Activated naive CD8-positive, alpha-beta T cell treated with anti-CD3 and anti-CD28 coated beads, Interleukin-2, amount 50 U/mL, for 24 hours (primary cell): ENCODE measurements around the gene RNF14.
"Not testable (repeated sequence)": the region's sequence is repeated elsewhere in the genome, so short reads cannot be mapped to it uniquely, and the experiment has no call there.

Source experiments
- ATAC-seq: fragments of 150-1000 bp; cut with Tn5 transposase; one replicate; pipeline ENCODE4 v1.10.0; 2021
- DNase-seq: peaks from one replicate; pipeline ENCODE4 v3.0.0; 2021
- H3K27ac Mint-ChIP-seq: one replicate; pipeline ENCODE4 v1.8.0; 2021; ENCODE audit warnings: mild to moderate bottlenecking, mixed read lengths
- H3K27me3 Mint-ChIP-seq: one replicate; pipeline ENCODE4 v1.8.0; 2021; ENCODE audit warnings: mixed read lengths
- H3K36me3 Mint-ChIP-seq: one replicate; pipeline ENCODE4 v1.8.0; 2021; ENCODE audit warnings: low read depth, mixed read lengths
- H3K4me1 Mint-ChIP-seq: one replicate; pipeline ENCODE4 v1.8.0; 2021; ENCODE audit warnings: mixed read lengths
- H3K4me3 Mint-ChIP-seq: one replicate; pipeline ENCODE4 v1.8.0; 2021; ENCODE audit warnings: mild to moderate bottlenecking, moderate library complexity, mixed read lengths
- H3K9me3 Mint-ChIP-seq: one replicate; pipeline ENCODE4 v1.8.0; 2021; ENCODE audit warnings: mixed read lengths

Gene RNF14

GRCh38 chr5:142032747-142033631 is 64.1 kb downstream of the RNF14 start:
- ATAC-seq (no peak), DNase-seq (no peak)
- no peak overlapping the region for H3K27ac Mint-ChIP-seq
- H3K4me3 Mint-ChIP-seq = no peak overlapping the region
- no peaks in the 10 kb centered on the region for H3K27me3 Mint-ChIP-seq
- no peaks in the 10 kb centered on the region for H3K9me3 Mint-ChIP-seq
- H3K4me1 Mint-ChIP-seq = peaks cover 11% of the 10 kb centered on the region
- no peaks in the 10 kb centered on the region for H3K36me3 Mint-ChIP-seq

GRCh38 chr5:142033632-142034567 is 65.0 kb downstream of the RNF14 start:
- not testable (repeated sequence) for H3K27ac Mint-ChIP-seq, H3K9me3 Mint-ChIP-seq, DNase-seq

GRCh38 chr5:142034994-142035393 is 66.1 kb downstream of the RNF14 start:
- H3K27ac Mint-ChIP-seq = peak overlapping the region; percentile 24
- no peak for DNase-seq
- no peak for ATAC-seq
- no peak overlapping the region for H3K4me3 Mint-ChIP-seq
- H3K27me3 Mint-ChIP-seq = no peaks in the 10 kb centered on the region
- H3K9me3 Mint-ChIP-seq = no peaks in the 10 kb centered on the region
- no peaks in the 10 kb centered on the region for H3K36me3 Mint-ChIP-seq
- H3K4me1 Mint-ChIP-seq = peaks cover 11% of the 10 kb centered on the region

More at GRCh38 chr5:142033632-142034567, 65.0 kb downstream of the RNF14 start:
- not testable (repeated sequence) for ATAC-seq, H3K36me3 Mint-ChIP-seq, H3K4me3 Mint-ChIP-seq, H3K27me3 Mint-ChIP-seq
- peaks cover 11% of the 10 kb centered on the region for H3K4me1 Mint-ChIP-seq

- Mint-ChIP-seq H3K4me3 (no peak overlapping the region), H3K27me3 (no peaks in the 10 kb centered on the region), H3K36me3 (no peaks in the 10 kb centered on the region), H3K9me3 (no peaks in the 10 kb centered on the region), H3K4me1 (peaks cover 11% of the 10 kb centered on the region), H3K27ac (no peak overlapping the region)
- DNase-seq (no peak), ATAC-seq (no peak)
Observed at GRCh38 chr5:142036918-142037317, 68.0 kb downstream of the RNF14 start.

GRCh38 chr5:142037599-142037998 is 68.7 kb downstream of the RNF14 start:
- H3K9me3 Mint-ChIP-seq, H3K4me3 Mint-ChIP-seq, DNase-seq, H3K27ac Mint-ChIP-seq, H3K36me3 Mint-ChIP-seq, H3K27me3 Mint-ChIP-seq, ATAC-seq: not testable (repeated sequence)
- H3K4me1 Mint-ChIP-seq = peaks cover 11% of the 10 kb centered on the region

GRCh38 chr5:142038735-142039134 is 69.8 kb downstream of the RNF14 start:
- Mint-ChIP-seq H3K36me3 (no peaks in the 10 kb centered on the region), H3K9me3 (no peaks in the 10 kb centered on the region), H3K27ac (no peak overlapping the region), H3K4me3 (no peak overlapping the region), H3K4me1 (peaks cover 9% of the 10 kb centered on the region), H3K27me3 (no peaks in the 10 kb centered on the region)
- DNase-seq = no peak
- ATAC-seq = no peak
